8988T (cell line): ENCODE measurements around the gene PIP4K2A.

ENCODE experiments used
- DNase-seq: peaks from one replicate; pipeline ENCODE4 v3.0.0; 2011

Gene PIP4K2A

GRCh38 chr10:22617051-22617450 is 97.3 kb downstream of the PIP4K2A start:
- no peak for DNase-seq

GRCh38 chr10:22615819-22616499 is 98.4 kb downstream of the PIP4K2A start:
- no peak for DNase-seq

- no peak for DNase-seq
Observed at GRCh38 chr10:22615101-22615500, 99.3 kb downstream of the PIP4K2A start.

- DNase-seq: no peak
Observed at GRCh38 chr10:22613011-22613410, 101.4 kb downstream of the PIP4K2A start.

GRCh38 chr10:22612318-22612717 is 102.1 kb downstream of the PIP4K2A start:
- DNase-seq: no peak

- no peak for DNase-seq
Observed at GRCh38 chr10:22611425-22612115, 102.8 kb downstream of the PIP4K2A start.

GRCh38 chr10:22610610-22611009 is 103.8 kb downstream of the PIP4K2A start:
- no peak for DNase-seq

- no peak for DNase-seq
Observed at GRCh38 chr10:22609719-22610465, 104.5 kb downstream of the PIP4K2A start.

- DNase-seq: no peak
Observed at GRCh38 chr10:22609251-22609650, 105.1 kb downstream of the PIP4K2A start.

GRCh38 chr10:22607261-22607660 is 107.1 kb downstream of the PIP4K2A start:
- DNase-seq: no peak

GRCh38 chr10:22606164-22606614 is 108.2 kb downstream of the PIP4K2A start:
- DNase-seq: no peak

- no peak for DNase-seq
Observed at GRCh38 chr10:22605168-22605567, 109.2 kb downstream of the PIP4K2A start.

- DNase-seq: no peak
Observed at GRCh38 chr10:22604344-22605126, 109.8 kb downstream of the PIP4K2A start.

- no peak for DNase-seq
Observed at GRCh38 chr10:22603581-22603980, 110.8 kb downstream of the PIP4K2A start.

GRCh38 chr10:22601618-22602017 is 112.8 kb downstream of the PIP4K2A start:
- no peak for DNase-seq

GRCh38 chr10:22599636-22600228 is 114.6 kb downstream of the PIP4K2A start:
- DNase-seq: no peak

- no peak for DNase-seq
Observed at GRCh38 chr10:22599048-22599561, 115.3 kb downstream of the PIP4K2A start.

- no peak for DNase-seq
Observed at GRCh38 chr10:22598478-22598877, 115.9 kb downstream of the PIP4K2A start.

- no peak for DNase-seq
Observed at GRCh38 chr10:22597138-22597537, 117.2 kb downstream of the PIP4K2A start.

- no peak for DNase-seq
Observed at GRCh38 chr10:22593636-22594198, 120.7 kb downstream of the PIP4K2A start.

GRCh38 chr10:22593026-22593425 is 121.4 kb downstream of the PIP4K2A start:
- no peak for DNase-seq
